Fibroblast of mammary gland (primary cell): Measurements from ENCODE around the gene FBXO2.

Experiments used
- DNase-seq: peaks from one replicate; pipeline ENCODE4 v3.0.0-alpha.2; 2010; ENCODE audit warnings: low read depth
- H3K4me3 ChIP-seq: 2 replicates; pipeline ENCODE4 v1.5.1; 2011; ENCODE audit warnings: low read depth, mild to moderate bottlenecking, low read length, moderate library complexity; ENCODE audit not compliant: control insufficient read depth
- TF ChIP-seq, protein P1 (sequence below): conservative IDR thresholded peaks from 2 replicates; pipeline ENCODE4 v1.5.1; 2011; ENCODE audit warnings: low read depth, low read length, inconsistent platforms; ENCODE audit not compliant: control insufficient read depth, insufficient read depth

Gene FBXO2

GRCh38 chr1:11691302-11691914 is 37.2 kb upstream of the FBXO2 start, which contains the start of gene DRAXIN:
Gene DRAXIN (plus strand): TSS chr1:11691710. CDS start chr1:11706259, 14,549 bp downstream.
- H3K4me3 ChIP-seq = no peak within 1 kb of the TSS
- TF ChIP-seq, protein P1, sequence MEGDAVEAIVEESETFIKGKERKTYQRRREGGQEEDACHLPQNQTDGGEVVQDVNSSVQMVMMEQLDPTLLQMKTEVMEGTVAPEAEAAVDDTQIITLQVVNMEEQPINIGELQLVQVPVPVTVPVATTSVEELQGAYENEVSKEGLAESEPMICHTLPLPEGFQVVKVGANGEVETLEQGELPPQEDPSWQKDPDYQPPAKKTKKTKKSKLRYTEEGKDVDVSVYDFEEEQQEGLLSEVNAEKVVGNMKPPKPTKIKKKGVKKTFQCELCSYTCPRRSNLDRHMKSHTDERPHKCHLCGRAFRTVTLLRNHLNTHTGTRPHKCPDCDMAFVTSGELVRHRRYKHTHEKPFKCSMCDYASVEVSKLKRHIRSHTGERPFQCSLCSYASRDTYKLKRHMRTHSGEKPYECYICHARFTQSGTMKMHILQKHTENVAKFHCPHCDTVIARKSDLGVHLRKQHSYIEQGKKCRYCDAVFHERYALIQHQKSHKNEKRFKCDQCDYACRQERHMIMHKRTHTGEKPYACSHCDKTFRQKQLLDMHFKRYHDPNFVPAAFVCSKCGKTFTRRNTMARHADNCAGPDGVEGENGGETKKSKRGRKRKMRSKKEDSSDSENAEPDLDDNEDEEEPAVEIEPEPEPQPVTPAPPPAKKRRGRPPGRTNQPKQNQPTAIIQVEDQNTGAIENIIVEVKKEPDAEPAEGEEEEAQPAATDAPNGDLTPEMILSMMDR = no peak
- no peak for DNase-seq

DNA sequence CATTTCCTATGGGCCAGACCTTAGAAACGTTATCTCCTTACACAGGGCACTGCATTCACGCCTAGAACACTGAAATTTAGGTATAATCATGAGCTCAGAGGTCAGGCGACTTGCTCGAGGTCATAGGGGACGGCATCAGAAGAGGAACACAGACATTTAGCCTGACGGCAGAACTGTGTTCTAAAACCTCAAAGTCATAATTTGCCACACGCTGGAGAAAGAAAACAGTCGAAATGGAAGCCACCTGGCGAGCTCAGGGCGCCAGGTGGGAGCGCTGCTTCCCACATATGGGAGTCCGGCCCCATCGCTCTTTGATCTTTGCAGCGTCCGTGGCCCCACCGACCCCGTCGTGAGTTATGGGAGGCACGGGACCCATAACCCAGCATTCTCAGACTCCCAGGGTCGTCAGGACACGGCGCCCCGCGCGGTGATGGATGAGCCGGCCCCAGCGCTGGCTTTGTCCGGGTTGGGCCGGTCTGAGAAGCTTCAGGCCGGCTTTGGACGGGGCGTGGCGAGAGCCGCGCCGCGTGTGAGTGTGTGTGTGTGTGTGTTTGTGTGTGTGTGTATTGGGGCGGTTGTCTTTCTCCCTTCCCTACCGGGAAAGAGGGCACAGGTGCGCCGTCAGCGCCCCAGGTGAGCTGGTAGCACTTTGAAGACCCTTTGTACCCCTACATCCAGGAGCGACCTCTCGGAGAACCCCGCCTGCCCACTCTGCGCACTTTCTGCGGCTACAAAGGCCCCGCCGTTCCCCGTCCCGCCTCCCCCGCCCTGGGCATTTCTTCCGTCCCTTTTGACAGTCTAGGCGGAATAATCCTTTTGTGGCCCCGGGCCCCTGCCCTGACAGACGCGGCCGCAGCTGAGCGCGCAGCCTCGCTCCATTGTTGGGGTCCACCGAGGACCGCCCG is 36.4 kb upstream of the FBXO2 start:
- H3K4me3 ChIP-seq = no peak overlapping the region
- DNase-seq = no peak

GRCh38 chr1:11688506-11688905 is 34.3 kb upstream of the FBXO2 start:
- H3K4me3 ChIP-seq = no peak overlapping the region
- TF ChIP-seq, protein P1 = no peak

More for the DNA sequence above, 36.4 kb upstream of the FBXO2 start:
- TF ChIP-seq, protein P1 = no peak

GRCh38 chr1:11685210-11685752 is 31.1 kb upstream of the FBXO2 start:
- DNase-seq = no peak
- H3K4me3 ChIP-seq = no peak overlapping the region
- TF ChIP-seq, protein P1 = no peak

More at GRCh38 chr1:11688506-11688905, 34.3 kb upstream of the FBXO2 start:
- DNase-seq = no peak

DNA sequence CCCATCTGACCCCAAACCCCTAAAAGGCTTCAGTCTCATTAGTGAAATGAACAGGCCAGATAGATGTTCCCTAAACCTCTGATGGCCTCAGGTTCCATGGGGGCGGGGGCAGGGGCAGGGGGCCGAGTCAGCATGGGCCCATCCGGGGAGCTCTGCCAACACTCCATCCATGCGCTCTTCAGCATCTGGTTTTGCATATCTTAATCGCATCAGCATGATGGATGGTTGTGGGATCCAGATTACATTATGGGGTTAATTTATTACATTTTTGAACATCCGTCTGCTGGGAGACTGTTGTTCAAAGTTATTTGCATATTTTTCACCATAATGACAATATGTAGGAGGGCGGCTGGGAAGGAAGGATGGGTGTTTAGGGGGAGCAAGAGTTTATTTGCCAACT is 29.8 kb upstream of the FBXO2 start:
- TF ChIP-seq, protein P1 = no peak
- DNase-seq = no peak
- no peak overlapping the region for H3K4me3 ChIP-seq

DNA sequence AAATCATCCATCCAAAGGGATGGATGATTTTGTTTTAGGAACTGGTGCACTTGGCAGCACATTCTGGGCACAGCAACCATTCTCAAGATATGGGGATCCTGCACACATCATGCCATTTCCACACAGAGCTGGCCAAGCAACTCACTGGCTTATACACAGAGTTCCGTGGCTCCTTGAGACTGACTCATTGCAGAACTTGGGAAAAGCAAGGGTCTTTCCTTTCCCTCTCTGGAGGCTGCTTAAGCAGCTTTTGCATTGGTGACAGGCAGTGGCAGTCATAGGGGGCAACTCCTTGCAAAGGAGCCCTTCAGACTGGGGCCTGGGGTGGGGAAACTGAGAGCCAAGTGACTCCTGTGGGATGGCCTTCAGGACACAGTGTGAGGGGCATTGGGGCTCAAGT is 28.6 kb upstream of the FBXO2 start:
- no peak for DNase-seq
- TF ChIP-seq, protein P1 = no peak
- no peak overlapping the region for H3K4me3 ChIP-seq
